ENCODE results near the gene CCR5AS.
"Not testable (repeated sequence)": the region's sequence is repeated elsewhere in the genome, so short reads cannot be mapped to it uniquely, and the experiment has no call there.

Gene CCR5AS

DNA sequence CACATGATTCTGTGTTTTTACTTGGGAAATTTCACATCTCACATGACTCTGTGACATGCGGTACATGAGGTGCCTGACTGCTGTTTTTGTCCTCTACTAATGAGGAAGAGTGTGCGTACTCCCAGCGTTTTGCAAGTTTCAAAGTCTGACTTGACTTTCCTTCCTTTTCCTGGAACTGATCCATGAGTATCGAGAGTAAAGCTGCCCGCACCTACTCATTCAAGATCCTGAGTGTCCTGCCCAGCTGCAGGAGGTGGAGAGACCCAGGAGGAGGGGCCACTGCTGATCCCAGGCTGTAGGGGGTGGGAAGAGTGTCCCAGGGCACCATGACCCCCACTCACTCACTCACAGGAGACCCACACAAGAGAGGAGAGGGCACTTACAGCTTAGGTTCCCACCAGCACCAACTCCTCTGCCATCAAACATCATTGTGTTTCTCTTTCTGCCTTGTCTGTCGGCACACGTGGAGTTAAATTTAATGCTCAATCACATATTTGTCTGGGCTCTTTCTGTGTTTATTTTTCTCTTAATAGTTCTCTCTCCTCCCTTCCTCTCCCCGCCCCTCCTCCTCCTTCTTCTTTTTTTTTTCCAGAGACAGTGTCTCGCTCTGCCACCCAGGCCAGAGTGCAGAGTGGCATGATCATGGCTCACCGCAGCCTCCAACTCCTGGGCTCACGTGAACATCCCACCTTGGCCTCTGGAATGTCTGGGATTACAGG, 1.4 kb downstream of the CCR5AS start:
- no peak for DNase-seq (ENCODE audit: low read depth)

DNA sequence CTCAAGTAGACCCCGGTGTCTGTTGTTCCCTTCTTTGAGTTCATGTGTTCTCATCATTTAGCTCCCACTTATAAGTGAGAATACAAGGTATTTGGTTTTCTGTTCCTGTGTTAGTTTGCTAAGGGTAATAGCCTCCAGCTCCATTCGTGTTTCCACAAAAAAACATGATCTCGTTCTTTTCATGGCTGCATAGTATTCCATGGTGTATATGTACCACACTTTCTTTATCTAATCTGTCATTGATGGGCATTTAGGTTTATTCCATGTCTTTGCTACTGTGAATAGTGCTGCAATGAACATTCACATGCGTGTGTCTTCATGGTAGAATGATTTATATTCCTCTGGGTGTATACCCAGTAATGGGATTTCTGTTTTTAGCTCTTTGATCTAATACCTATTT, 4.0 kb downstream of the CCR5AS start:
- not testable (repeated sequence) for DNase-seq (ENCODE audit: low read depth)

DNA sequence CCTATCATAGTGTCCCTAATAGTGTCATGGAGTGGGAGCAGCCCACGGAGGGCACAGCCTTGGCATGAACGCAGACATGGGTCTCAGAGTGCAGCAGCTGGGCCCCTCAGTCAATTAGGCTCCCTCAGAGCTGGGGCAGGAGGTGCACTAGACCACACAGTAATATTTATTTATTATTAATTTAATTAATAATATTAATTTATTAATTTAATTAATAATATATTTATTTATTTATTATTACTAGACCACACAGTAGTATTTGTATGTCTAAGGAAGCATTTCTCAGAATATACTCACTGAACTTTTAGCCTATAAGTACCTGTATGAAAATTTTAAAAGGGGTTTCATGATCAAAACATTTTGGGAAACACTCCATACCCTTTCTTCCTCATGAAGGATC, 5.3 kb downstream of the CCR5AS start:
- no peak for DNase-seq (ENCODE audit: low read depth)

DNA sequence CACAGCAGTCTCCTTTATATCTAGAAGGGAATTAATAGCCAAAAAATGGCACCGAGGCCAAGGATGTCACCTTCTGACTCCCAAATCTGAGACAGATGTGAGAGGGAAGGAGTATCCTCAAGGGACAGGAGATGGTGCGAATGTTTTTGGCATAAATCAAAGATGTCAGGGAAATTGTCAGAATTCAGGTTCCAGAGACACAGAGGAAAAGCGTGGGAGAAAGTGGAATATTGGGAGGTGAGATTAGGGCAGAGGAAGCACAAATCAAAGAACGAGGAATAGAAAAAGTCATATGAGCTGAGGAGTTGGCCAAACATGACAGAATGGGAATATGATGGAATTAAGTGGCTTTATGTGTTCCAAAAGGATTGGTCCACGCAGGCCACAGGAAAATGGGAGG, 6.0 kb downstream of the CCR5AS start:
- no peak for DNase-seq (ENCODE audit: low read depth)

DNA sequence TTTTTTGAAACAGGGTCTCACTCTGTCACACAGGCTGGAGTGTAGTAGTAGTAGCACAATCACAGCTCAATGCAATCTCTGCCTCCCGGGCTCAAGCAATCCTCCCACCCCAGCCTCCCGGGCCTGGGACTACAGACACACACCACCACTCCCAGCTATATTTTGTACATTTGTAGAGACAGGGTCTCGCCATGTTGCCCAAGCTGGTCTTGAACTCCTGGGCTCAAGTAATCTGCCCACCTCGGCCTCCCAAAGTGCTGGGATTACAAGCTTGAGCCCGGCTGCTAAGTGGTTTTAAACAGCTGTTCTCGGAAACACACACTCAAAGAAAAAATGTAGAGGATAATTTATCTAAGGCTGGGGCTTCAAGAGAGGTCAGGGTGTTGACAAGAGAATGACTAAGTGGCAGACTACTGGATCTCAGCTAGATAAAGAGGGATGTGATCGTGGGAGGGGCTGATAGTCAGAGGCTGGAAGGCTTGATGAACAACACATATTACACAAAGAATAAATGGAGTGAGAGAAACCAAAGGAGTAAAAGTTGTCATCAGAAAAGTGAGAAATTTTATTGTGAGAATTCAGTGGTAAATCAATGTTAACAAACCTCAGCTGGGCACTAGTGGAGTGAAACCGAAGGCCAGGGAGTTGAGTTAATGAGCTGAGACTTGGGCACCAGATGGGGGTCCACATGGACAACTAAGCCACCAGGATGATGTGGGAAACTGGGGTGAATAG, 6.7 kb downstream of the CCR5AS start:
- no peak for DNase-seq (ENCODE audit: low read depth)

DNA sequence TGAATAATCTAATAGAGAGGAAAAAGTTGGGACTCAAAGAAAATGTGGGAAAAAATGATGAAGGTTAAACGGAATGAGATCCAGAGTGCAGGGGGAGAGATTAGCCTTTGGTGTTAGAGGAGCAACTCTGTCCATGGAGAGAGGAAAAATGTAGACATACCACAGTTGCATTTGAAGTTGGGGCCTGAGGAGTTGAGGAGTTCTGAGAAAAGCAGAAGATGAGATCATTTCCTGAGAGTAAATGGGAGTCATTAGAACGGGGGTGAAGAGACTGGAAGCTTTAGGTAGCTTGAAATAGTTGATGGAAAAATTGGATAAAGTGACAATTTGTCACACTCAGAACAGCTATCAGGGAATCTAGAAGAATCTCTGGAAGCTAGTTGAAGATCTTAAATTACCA, 7.3 kb downstream of the CCR5AS start:
- no peak for DNase-seq (ENCODE audit: low read depth)

DNA sequence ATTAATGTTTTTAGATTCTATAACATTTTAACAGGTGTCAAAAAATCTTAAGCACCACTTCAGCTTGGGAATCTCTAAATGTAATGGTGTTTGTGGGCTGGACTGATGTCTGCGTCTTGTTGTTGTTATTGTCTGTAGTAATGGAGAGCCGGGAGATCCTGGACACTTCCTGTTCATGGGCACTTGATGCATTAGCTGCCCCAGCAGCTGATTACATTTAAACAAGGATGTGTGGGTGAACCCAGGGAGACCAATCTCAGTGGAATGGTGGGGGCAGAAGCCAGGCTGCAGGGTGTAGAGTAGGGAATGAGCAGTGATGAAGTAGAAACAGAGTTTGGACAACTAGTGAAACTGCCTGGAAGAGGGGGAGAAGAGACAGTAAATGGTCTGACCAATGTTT, 7.8 kb downstream of the CCR5AS start:
- no peak for DNase-seq (ENCODE audit: low read depth)

DNA sequence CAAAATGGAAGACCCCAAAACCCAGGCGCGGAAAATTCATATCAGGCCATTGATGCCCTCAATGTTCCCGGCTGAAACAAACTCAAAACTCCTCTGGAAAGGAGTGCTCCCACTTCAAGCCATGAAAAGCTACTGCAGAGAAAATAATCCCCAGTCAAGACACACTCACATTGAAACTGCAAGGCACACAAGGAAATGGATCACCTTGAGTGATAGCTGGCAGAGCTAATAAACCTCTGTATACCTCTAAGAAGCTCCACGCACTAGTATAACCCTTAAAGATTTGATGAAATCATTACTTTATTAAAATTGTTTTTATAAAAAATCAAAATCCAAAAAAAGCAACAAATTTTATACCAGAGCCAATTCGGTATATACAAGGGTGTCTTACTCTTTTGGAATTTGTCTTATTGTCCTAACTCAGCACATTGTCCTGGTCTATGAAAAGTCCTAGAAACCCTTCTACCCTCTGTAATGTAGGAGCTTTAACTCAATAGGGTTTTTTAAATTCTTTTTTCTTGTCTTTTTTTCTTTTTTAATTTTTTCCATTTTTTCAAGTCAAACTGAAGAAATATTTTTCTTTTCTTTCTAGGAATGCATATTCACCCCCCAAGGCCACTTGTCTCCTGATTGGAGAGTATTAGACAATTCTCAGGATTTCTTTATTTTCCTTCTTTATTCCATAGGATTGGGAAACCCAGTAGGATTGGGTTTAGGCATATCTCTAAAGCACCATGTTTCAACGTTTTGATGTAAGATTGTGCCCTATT, 8.5 kb downstream of the CCR5AS start:
- DNase-seq (ENCODE audit: low read depth): no peak

DNA sequence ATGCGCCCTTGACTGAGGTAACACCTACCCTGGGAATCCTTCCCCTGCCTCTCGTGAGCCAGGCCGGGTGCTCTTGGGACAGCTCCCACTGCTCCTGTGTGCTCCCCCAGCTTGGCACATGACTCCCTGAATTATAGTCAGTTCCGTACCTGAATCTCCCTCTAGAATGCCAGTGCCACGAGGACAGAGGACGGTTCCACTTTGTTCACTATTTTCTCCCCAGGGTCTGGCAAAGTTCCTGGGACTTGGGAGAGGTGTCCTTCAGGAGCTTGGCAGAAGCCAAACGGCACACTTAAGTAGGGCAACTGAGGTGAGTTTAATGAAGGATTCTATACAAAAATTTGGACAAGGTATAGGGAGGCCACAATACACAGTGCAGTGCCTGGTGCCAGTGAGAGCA, 9.8 kb downstream of the CCR5AS start:
- no peak for DNase-seq (ENCODE audit: low read depth)

DNA sequence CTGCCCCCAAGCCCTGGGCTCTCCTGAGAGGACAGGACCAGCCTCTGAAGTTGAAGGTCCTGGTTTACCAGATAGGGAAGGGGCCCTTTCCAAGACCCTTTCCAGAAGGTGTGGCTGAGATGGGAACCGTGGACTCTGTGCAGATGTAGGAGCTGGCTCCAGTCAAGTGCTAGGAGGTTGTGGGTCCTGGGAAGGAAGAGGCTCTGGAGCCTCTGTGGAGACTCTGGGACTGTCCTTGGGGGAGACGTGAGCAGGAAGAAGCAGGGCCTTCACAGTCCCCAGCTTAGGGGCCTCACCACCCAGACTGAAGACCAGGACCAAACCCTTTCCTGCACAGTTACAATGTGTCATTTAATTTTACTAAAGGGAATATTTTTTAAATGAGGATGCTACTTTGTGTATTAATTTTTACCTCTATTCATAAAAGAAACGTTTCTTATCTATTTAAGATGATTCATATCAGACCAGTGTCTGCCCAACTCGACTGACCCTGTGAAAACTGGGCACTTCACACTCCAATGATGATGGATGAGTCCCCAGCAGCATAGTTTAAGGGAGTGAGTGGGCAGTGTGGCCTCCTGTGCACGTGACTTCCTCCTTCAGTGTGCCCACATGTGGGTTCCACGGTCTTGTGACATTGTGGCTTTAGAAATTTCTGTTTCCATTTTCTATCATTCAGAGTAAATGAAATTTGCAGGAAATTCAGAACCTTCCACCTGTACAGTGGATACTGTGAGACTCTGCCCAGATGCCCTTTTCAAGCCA, 10.9 kb downstream of the CCR5AS start:
- no peak for DNase-seq (ENCODE audit: low read depth)

DNA sequence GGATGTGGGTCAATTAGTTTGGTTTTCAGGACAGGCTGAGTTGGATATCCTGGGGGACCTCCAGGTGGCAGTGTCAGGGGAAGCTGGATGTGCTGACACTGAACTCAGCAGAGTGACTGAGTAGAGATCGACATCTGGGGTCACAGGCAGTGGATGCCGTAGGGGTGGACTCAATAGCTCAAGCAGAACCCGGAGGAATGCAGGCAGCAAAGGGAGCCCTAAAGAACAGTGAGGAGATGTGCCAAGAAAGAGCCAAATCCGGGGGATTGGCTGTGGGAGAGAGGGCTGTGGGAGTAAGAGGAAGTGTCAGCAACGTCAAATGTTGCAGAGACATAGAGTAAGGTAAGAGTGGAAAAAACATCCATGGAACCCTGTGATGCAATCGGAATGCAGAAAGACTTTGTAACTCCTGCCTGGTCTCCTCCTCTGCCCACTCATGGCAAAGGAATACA, 11.6 kb downstream of the CCR5AS start:
- DNase-seq (ENCODE audit: low read depth): no peak

DNA sequence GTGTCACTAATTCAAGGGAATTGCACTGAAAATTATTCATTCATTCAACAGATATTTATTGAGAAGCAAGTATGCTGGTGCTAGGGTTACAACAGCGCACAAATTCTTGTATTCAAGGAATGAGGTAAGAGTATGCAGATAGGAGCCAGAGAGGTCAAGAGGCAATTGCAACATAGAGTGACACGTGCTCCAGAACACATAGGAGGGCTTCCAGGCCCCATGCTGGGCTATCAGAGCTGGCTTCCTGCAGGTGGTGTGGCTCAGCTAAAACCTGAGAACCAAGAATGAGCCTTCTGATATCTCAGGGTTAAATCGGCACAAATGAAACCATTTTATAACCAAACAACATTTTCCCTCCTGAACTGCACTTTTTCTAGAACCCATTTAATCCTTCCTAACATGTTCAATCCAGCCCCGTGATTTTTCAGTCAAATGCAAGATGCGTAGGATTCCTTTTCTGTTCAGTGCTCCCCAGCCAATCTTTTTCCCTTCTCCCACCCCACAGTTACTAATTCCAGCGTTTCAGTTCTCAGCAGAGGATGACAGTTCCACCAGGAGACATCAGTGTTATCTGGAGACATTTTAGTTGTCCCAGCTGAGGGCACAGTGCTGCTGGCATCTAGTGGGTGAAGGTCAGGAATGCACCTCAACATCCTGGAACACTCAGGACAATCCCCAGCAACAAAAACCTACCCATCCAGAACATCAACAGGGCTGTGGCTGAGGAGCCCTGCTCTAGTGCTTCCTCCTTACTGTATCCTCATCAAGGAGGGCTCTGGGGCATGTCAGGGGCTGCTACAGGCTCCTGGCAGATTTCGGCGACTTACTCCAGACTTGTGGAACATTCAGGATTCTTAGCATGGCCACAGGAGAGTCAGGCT, 13.1 kb downstream of the CCR5AS start:
- DNase-seq (ENCODE audit: low read depth): no peak

DNA sequence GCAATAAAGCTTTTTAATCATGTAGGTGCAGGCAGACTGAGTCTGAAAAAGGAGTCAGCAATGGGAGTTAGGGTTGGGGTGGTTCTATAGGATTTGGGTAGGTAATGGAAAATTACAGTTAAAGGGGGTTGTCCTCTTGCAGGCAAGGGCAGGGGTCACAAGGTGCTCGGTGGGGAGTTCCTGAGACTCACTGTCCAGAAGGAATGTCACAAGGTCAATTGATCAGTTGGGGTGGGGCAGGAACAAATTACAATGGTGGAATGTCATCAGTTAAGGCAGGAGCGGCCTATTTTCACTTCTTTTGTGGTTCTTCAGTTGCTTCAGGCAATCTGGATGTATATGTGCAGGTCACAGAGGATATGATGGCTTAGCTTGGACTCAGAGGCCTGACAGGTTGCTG, 13.9 kb downstream of the CCR5AS start:
- no peak for DNase-seq (ENCODE audit: low read depth)

DNA sequence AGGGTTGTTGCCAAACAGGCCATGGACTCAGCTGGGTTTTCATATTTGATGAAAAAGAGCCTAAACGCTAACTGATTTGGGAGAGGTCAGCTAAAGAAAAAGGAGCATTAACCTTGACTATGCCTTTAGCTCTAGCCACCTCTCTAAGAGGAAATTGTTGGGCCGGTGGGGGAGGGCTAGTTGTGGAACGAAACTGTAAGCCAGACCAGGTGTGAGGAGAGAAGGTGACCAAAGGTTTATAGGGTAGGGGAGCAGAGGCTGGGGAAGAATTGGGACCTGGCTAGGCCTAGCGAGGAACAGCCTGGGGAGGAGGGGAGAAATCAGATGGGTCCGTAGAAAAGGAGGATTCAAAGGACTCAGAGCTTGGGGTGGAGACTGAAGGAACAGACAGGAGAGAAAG, 15.3 kb downstream of the CCR5AS start:
- not testable (repeated sequence) for DNase-seq (ENCODE audit: low read depth)

DNA sequence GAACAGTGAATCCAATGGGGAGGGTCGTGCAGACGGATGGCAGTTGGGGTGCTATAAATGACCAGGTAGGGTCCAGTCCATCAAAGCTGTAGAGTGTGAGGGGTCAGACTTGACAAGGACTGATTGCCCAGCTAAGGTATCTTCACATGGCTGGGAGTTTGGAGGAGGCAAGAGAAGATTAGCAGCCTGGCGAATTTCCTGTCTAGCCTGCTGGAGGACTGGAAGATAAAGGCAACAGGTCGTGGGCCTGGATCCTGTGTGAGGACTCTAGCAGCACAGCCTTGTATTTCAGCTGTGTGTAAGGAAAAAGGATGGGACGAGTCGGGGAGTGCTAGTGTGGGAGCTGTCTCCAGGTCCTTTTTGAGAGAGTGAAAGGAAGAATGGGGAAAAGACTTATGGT, 17.6 kb downstream of the CCR5AS start:
- DNase-seq (ENCODE audit: low read depth): no peak

DNA sequence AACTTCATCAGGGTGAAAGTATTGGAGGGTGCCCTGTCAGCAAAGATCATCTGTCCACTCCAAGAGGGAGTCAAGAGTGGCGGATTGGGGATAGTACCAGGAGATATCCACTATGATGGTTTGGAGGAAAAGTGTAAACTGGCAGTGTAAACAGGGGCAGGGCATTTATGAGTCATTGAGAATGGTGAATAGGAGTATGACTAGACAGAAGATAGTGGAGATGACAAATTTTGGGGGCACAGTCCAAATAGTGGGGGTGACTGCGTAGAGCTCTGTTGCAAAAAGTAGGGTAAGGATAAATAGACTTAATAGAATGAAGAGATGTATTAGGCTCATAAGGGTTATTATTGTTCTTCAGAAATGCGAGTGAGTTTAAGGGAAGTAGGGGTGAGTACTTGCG, 18.0 kb downstream of the CCR5AS start:
- DNase-seq (ENCODE audit: low read depth): not testable (repeated sequence)

DNA sequence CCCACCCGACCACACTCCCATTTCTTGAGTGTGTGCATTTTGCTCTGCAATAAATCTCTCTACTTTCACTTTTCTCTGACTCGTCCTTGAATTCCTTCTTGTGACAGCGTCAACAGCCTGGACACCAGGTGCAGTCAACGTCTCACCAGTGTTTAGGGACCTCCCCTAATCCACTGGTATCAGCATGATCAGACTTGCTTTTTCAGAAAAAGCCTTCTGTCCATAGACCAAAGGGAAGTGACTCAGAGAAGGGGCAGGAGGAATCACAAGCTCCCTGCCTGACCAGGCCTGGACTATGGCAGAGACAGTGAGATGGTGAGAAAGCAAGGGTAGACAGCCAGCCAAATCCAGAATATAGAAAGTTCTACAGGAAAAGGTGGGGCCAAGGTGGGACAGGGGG, 20.7 kb downstream of the CCR5AS start:
- no peak for DNase-seq (ENCODE audit: low read depth)

DNA sequence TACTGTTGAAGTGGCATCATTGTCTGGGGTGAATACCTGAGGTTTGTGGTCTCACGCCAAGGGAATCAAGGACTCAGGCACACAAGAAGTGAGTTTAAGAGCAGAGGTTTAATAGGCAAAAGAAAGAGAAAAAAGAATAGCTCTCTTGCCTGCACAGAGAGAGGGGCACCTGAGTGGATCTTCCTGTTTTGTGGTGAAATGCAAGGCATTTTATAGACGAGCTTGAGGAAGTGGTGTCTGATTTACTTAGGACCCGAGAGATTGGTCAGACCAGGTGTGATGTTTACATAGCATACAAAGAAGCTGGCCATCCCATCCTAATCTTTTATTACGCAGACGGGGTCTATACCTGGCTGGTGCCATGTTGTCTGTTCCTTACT, 22.9 kb downstream of the CCR5AS start:
- no peak for DNase-seq (ENCODE audit: low read depth)

DNA sequence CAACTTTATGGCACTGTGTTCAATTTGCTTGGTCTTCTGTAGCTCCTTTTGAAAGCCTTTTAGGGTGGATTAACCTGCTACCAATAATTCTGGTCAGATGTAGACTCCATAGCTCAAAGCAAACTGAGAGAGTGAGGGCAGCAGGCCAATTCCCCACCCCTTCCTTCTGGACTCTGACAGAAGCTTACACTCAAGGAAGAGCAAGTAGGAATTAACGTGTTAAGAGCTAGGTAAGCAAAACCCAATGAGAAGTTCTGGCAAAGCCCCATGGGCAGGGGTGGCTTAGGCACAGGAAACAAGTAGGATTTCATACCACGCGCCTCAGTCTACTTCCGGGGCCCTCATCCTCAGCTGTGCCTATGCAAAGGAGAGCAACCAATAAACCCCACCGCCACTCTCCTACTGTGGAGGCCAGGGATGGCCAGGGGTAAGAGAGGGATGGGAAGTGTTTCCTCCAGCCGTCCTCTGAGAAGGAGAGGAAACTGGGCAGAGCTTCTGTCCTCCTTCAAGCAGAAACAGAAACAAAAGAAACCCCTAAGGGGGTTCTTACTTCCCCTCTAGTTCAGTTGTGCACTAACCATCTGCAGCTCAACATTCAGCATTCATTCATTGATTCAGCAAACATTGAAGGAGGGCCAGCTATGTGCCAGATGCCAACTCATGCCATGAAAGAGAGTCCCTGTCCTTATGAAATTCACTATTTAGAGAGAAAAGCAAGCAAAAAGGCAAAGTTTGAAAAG, 23.5 kb downstream of the CCR5AS start:
- no peak for DNase-seq (ENCODE audit: low read depth)

DNA sequence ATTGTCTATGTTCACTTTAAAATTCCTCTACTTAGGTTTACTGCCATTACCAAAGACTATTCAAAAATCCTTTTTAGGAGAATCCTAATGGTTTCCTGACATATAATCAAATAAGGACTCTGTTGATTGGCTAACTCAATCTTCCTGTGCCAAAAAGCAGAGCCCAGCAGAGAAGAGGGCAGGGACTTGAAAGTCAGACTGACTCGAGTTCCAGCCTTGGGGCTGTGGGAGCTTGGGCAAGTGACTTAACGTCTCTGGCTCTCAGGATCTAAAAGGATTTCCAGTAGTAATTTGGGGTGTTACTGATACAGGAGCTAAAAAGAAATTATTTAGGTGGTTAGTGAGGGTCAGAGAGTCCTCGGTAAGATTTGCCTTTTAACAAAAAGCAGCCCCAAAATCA, 25.2 kb downstream of the CCR5AS start:
- DNase-seq (ENCODE audit: low read depth): no peak
